ENCODE measurements around the gene LRBA.

DNA sequence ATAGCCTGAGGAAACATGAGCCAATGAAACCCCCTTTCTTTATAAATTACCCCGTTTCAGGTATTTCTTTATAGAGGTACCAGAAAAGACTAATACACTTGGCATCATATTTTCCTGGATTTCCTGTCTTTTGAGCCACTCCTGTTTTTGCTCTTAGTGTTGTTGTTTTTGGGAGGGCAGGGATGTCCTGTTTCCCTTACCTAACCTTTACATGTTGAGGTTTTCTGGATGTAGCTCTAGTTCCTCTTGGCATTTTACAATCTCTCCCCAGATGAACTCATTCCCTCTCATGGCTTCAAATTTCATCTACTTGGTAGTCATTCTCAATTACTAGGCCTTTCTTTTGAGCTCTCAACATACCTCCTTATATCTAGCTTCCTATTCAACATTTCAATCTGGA, 537.2 kb downstream of the LRBA start:
- TF ChIP-seq MXI1 (IDR thresholded peaks at IDR 0.05; ENCODE audit: borderline replicate concordance, low read depth, low read length) (no peak), CEBPB (IDR thresholded peaks at IDR 0.05; ENCODE audit: low read depth, low read length) (no peak), RCOR1 (IDR thresholded peaks at IDR 0.05; ENCODE audit: insufficient replicate concordance, low read length) (no peak), POLR2A (IDR thresholded peaks at IDR 0.05; ENCODE audit: low read depth, low read length) (no peak), SMC3 (IDR thresholded peaks at IDR 0.05; ENCODE audit: low read depth, low read length) (no peak), CHD1 (IDR thresholded peaks at IDR 0.05; ENCODE audit: low read depth, low read length) (no peak)
- TF ChIP-seq, protein P1, sequence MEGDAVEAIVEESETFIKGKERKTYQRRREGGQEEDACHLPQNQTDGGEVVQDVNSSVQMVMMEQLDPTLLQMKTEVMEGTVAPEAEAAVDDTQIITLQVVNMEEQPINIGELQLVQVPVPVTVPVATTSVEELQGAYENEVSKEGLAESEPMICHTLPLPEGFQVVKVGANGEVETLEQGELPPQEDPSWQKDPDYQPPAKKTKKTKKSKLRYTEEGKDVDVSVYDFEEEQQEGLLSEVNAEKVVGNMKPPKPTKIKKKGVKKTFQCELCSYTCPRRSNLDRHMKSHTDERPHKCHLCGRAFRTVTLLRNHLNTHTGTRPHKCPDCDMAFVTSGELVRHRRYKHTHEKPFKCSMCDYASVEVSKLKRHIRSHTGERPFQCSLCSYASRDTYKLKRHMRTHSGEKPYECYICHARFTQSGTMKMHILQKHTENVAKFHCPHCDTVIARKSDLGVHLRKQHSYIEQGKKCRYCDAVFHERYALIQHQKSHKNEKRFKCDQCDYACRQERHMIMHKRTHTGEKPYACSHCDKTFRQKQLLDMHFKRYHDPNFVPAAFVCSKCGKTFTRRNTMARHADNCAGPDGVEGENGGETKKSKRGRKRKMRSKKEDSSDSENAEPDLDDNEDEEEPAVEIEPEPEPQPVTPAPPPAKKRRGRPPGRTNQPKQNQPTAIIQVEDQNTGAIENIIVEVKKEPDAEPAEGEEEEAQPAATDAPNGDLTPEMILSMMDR (conservative IDR thresholded peaks at IDR 0.05; ENCODE audit: low read depth, low read length), result no peak
- TF ChIP-seq, protein P2, sequence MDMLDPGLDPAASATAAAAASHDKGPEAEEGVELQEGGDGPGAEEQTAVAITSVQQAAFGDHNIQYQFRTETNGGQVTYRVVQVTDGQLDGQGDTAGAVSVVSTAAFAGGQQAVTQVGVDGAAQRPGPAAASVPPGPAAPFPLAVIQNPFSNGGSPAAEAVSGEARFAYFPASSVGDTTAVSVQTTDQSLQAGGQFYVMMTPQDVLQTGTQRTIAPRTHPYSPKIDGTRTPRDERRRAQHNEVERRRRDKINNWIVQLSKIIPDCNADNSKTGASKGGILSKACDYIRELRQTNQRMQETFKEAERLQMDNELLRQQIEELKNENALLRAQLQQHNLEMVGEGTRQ (IDR thresholded peaks at IDR 0.05; ENCODE audit: low read depth, low read length), result no peak
- TF ChIP-seq, protein P3, sequence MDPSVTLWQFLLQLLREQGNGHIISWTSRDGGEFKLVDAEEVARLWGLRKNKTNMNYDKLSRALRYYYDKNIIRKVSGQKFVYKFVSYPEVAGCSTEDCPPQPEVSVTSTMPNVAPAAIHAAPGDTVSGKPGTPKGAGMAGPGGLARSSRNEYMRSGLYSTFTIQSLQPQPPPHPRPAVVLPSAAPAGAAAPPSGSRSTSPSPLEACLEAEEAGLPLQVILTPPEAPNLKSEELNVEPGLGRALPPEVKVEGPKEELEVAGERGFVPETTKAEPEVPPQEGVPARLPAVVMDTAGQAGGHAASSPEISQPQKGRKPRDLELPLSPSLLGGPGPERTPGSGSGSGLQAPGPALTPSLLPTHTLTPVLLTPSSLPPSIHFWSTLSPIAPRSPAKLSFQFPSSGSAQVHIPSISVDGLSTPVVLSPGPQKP (IDR thresholded peaks at IDR 0.05; ENCODE audit: borderline replicate concordance, low read depth, low read length), result no peak
